Measurements from ENCODE around the gene HTRA3.
"Not testable (repeated sequence)": the region's sequence is repeated elsewhere in the genome, so short reads cannot be mapped to it uniquely, and the experiment has no call there.

Gene HTRA3

GRCh38 chr4:8330821-8331574 is 61.4 kb downstream of the HTRA3 start:
- no peak for DNase-seq

GRCh38 chr4:8331575-8331955 is 62.0 kb downstream of the HTRA3 start:
- peak in 1 of 2 donors; percentile 28 for DNase-seq

- no peak for DNase-seq
These were observed 62.7 kb downstream of the HTRA3 start for GRCh38 chr4:8332038-8332857.

- DNase-seq: no peak
These were observed 63.4 kb downstream of the HTRA3 start for GRCh38 chr4:8332891-8333331.

- no peak for DNase-seq
These were observed 64.3 kb downstream of the HTRA3 start for GRCh38 chr4:8333726-8334460.

GRCh38 chr4:8334786-8335460 is 65.4 kb downstream of the HTRA3 start:
- DNase-seq: no peak

- no peak for DNase-seq
These were observed 66.3 kb downstream of the HTRA3 start for GRCh38 chr4:8335848-8336247.

- peak; percentile 75 to 87 for DNase-seq
These were observed 67.0 kb downstream of the HTRA3 start for GRCh38 chr4:8336412-8337075.

- DNase-seq: peak; percentile 73 to 85
These were observed 68.9 kb downstream of the HTRA3 start for GRCh38 chr4:8338351-8338961.

- no peak for DNase-seq
These were observed 71.3 kb downstream of the HTRA3 start for GRCh38 chr4:8340781-8341241.

GRCh38 chr4:8341281-8341680 is 71.7 kb downstream of the HTRA3 start:
- not testable (repeated sequence) for DNase-seq

GRCh38 chr4:8341691-8342090 is 72.1 kb downstream of the HTRA3 start:
- no peak for DNase-seq

- no peak for DNase-seq
These were observed 73.2 kb downstream of the HTRA3 start for GRCh38 chr4:8342651-8343261.

GRCh38 chr4:8343262-8343966 is 73.9 kb downstream of the HTRA3 start:
- no peak for DNase-seq

- DNase-seq: no peak
These were observed 74.4 kb downstream of the HTRA3 start for GRCh38 chr4:8343967-8344331.

GRCh38 chr4:8344377-8344776 is 74.8 kb downstream of the HTRA3 start:
- peak; percentile 9 to 60 for DNase-seq

GRCh38 chr4:8345053-8345945 is 75.7 kb downstream of the HTRA3 start:
- DNase-seq: no peak

GRCh38 chr4:8345946-8346814 is 76.6 kb downstream of the HTRA3 start:
- DNase-seq: no peak
